ENCODE measurements around the gene RBM41. TPM values are rescaled to one million over a fixed set of nuclear protein-coding genes. Genes with fewer than 3 reads are reported as not detected.

The RBM41 gene
- total RNA-seq, 1 donor from 2014 or later: 20.4 TPM

GRCh38 chrX:107135965-107136307 is 17.3 kb upstream of the RBM41 start:
- Mint-ChIP-seq H3K9me3 (ENCODE audit: unreplicated experiment) (no peaks in the 10 kb centered on the region), H3K4me3 (ENCODE audit: unreplicated experiment) (peak overlapping the region; percentile 34), H3K27ac (ENCODE audit: unreplicated experiment) (peak overlapping the region; percentile 93), H3K4me1 (ENCODE audit: low read depth, unreplicated experiment) (peaks cover 5% of the 10 kb centered on the region), H3K27me3 (ENCODE audit: low read depth, unreplicated experiment) (no peaks in the 10 kb centered on the region), H3K36me3 (ENCODE audit: low read depth, unreplicated experiment) (no peaks in the 10 kb centered on the region)
- Histone ChIP-seq H2AFZ (ENCODE audit: low read depth, low read length) (no peak overlapping the region), H3K27ac (ENCODE audit: low read depth, low read length) (no peak overlapping the region), H4K20me1 (ENCODE audit: insufficient read depth, low read length) (no peaks in the 10 kb centered on the region), H3K4me2 (ENCODE audit: low read length) (peak overlapping the region; percentile 43), H3K4me3 (ENCODE audit: insufficient read depth, low read depth, low read length) (no peak overlapping the region), H3K27me3 (ENCODE audit: insufficient read depth, low read length) (no peaks in the 10 kb centered on the region), H3K9ac (ENCODE audit: low read length) (no peak overlapping the region), H3K4me1 (ENCODE audit: insufficient read depth, low read length) (peaks cover 3% of the 10 kb centered on the region), H3K79me2 (ENCODE audit: insufficient read depth, low read length) (no peaks in the 10 kb centered on the region), H3K36me3 (ENCODE audit: insufficient read depth, low read length) (no peaks in the 10 kb centered on the region), H3K9me3 (ENCODE audit: insufficient read depth, low read depth, low read length) (no peaks in the 10 kb centered on the region)
- peak; percentile 81 for FAIRE-seq
- DNase-seq (ENCODE audit: low read depth): no peak
- no peak for TF ChIP-seq EZH2 (IDR thresholded peaks at IDR 0.05; ENCODE audit: insufficient read depth, low read length)
- TF ChIP-seq, protein P1, sequence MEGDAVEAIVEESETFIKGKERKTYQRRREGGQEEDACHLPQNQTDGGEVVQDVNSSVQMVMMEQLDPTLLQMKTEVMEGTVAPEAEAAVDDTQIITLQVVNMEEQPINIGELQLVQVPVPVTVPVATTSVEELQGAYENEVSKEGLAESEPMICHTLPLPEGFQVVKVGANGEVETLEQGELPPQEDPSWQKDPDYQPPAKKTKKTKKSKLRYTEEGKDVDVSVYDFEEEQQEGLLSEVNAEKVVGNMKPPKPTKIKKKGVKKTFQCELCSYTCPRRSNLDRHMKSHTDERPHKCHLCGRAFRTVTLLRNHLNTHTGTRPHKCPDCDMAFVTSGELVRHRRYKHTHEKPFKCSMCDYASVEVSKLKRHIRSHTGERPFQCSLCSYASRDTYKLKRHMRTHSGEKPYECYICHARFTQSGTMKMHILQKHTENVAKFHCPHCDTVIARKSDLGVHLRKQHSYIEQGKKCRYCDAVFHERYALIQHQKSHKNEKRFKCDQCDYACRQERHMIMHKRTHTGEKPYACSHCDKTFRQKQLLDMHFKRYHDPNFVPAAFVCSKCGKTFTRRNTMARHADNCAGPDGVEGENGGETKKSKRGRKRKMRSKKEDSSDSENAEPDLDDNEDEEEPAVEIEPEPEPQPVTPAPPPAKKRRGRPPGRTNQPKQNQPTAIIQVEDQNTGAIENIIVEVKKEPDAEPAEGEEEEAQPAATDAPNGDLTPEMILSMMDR (IDR thresholded peaks at IDR 0.05; ENCODE audit: insufficient read depth, low read depth, low read length): no peak

DNA sequence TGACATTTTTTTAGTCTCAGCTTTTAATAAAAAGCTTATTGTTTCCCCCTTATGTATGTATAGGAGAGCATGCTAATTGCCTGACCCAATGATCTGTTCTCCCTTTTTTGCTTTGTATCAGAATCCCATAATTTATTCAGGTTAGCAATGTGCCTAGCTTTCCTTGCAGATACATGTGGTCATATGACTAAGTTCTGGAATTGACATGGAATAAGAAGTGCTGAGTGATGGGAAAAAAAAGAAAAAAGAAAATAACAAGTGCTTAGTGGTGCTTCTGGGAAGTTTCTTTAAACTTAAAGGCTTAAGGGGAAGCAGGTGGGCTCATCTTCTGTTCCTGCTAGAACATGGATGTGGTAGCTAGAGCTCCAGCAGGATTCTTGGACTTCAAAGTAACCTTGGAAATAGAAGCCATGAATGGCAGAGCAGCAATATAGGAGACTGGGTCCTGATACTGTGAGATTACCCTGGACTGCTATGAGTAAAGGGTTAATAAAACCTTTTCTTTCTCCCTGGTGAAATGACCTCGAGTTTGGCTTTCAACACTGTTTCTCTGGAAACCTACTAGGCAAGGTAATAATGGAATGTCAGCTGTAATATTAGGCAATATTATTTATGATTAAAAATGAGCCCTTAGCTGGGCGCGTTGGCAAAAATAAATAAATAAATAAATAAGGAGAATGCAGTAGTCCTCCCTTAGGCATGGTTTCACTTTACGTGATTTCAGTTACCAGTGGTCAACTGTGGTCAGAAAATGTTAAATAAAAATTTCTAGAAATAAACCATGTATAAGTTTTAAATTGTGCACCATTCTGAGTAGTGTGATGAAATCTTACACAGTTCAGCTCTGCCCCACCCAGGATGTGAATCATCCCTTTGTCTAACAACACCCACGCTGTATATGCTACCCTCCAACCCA is 16.7 kb upstream of the RBM41 start:
- Mint-ChIP-seq H3K9me3 (ENCODE audit: unreplicated experiment) (no peaks in the 10 kb centered on the region), H3K36me3 (ENCODE audit: low read depth, unreplicated experiment) (no peaks in the 10 kb centered on the region), H3K27ac (ENCODE audit: unreplicated experiment) (peak overlapping the region; percentile 93), H3K27me3 (ENCODE audit: low read depth, unreplicated experiment) (no peaks in the 10 kb centered on the region), H3K4me1 (ENCODE audit: low read depth, unreplicated experiment) (peaks cover 5% of the 10 kb centered on the region), H3K4me3 (ENCODE audit: unreplicated experiment) (peak overlapping the region; percentile 18)
- Histone ChIP-seq H4K20me1 (ENCODE audit: insufficient read depth, low read length) (no peaks in the 10 kb centered on the region), H3K36me3 (ENCODE audit: insufficient read depth, low read length) (no peaks in the 10 kb centered on the region), H3K4me1 (ENCODE audit: insufficient read depth, low read length) (peaks cover 3% of the 10 kb centered on the region), H3K4me2 (ENCODE audit: low read length) (peak overlapping the region; percentile 43), H3K4me3 (ENCODE audit: insufficient read depth, low read depth, low read length) (no peak overlapping the region), H3K79me2 (ENCODE audit: insufficient read depth, low read length) (no peaks in the 10 kb centered on the region), H3K9me3 (ENCODE audit: insufficient read depth, low read depth, low read length) (no peaks in the 10 kb centered on the region), H2AFZ (ENCODE audit: low read depth, low read length) (no peak overlapping the region), H3K27me3 (ENCODE audit: insufficient read depth, low read length) (no peaks in the 10 kb centered on the region), H3K27ac (ENCODE audit: low read depth, low read length) (no peak overlapping the region), H3K9ac (ENCODE audit: low read length) (no peak overlapping the region)
- TF ChIP-seq, protein P1 (IDR thresholded peaks at IDR 0.05; ENCODE audit: insufficient read depth, low read depth, low read length): no peak
- TF ChIP-seq EZH2 (IDR thresholded peaks at IDR 0.05; ENCODE audit: insufficient read depth, low read length): no peak
- FAIRE-seq (peak; percentile 92), DNase-seq (ENCODE audit: low read depth) (peak; percentile 64)

GRCh38 chrX:107123750-107124149 is 5.1 kb upstream of the RBM41 start:
- Histone ChIP-seq H4K20me1 (ENCODE audit: insufficient read depth, low read length) (no peaks in the 10 kb centered on the region), H3K27ac (ENCODE audit: low read depth, low read length) (no peak overlapping the region), H2AFZ (ENCODE audit: low read depth, low read length) (no peak overlapping the region), H3K4me1 (ENCODE audit: insufficient read depth, low read length) (no peaks in the 10 kb centered on the region), H3K4me2 (ENCODE audit: low read length) (no peak overlapping the region), H3K36me3 (ENCODE audit: insufficient read depth, low read length) (no peaks in the 10 kb centered on the region), H3K4me3 (ENCODE audit: insufficient read depth, low read depth, low read length) (no peak overlapping the region), H3K27me3 (ENCODE audit: insufficient read depth, low read length) (no peaks in the 10 kb centered on the region), H3K9ac (ENCODE audit: low read length) (no peak overlapping the region), H3K9me3 (ENCODE audit: insufficient read depth, low read depth, low read length) (no peaks in the 10 kb centered on the region), H3K79me2 (ENCODE audit: insufficient read depth, low read length) (no peaks in the 10 kb centered on the region)
- TF ChIP-seq EZH2 (IDR thresholded peaks at IDR 0.05; ENCODE audit: insufficient read depth, low read length): no peak
- TF ChIP-seq, protein P1 (IDR thresholded peaks at IDR 0.05; ENCODE audit: insufficient read depth, low read depth, low read length): no peak
- no peaks in the 10 kb centered on the region for H3K9me3 Mint-ChIP-seq (ENCODE audit: unreplicated experiment)
- DNase-seq (ENCODE audit: low read depth) (no peak), FAIRE-seq (no peak)
- H3K36me3 Mint-ChIP-seq (ENCODE audit: low read depth, unreplicated experiment): no peaks in the 10 kb centered on the region
- no peak overlapping the region for H3K27ac Mint-ChIP-seq (ENCODE audit: unreplicated experiment)
- H3K4me1 Mint-ChIP-seq (ENCODE audit: low read depth, unreplicated experiment): no peaks in the 10 kb centered on the region
- H3K27me3 Mint-ChIP-seq (ENCODE audit: low read depth, unreplicated experiment): no peaks in the 10 kb centered on the region
- no peak overlapping the region for H3K4me3 Mint-ChIP-seq (ENCODE audit: unreplicated experiment)

All from astrocyte (in vitro differentiated cells and primary cell).